WTC11 (cell line): ENCODE data around the gene PTPRN2. TPM values are rescaled to one million over a fixed set of nuclear protein-coding genes. Genes with fewer than 3 reads are reported as not detected.

Experiments
- ATAC-seq: fragments of 200-7000 bp; cut with Tn5 transposase; 2 replicates; pipeline ENCODE4 v1.10.0; 2021; ENCODE audit warnings: mild to moderate bottlenecking, moderate library complexity
- CTCF ChIA-PET: fragments of 300-600 bp; sonication (Branson Sonifier 250); formaldehyde crosslinking; loops from one replicate; lab custom pipeline; 2021; ENCODE audit warnings: antibody characterized with exemption; lab: Charles Lee
- POLR2A ChIA-PET: fragments of 350-600 bp; sonication (Branson Sonifier 250); formaldehyde crosslinking; loops from one replicate; lab custom pipeline; 2021; ENCODE audit warnings: antibody characterized with exemption; lab: Charles Lee
- DNase-seq: peaks from one replicate; pipeline ENCODE4 v3.0.0; 2021; ENCODE audit warnings: low spot score
- H3K27ac Mint-ChIP-seq: 2 replicates; pipeline ENCODE4 v1.8.0; 2021; ENCODE audit warnings: mixed read lengths
- H3K27me3 Mint-ChIP-seq: 2 replicates; pipeline ENCODE4 v1.8.0; 2021; ENCODE audit warnings: low read depth, mild to moderate bottlenecking, moderate library complexity, mixed read lengths
- H3K36me3 Mint-ChIP-seq: 2 replicates; pipeline ENCODE4 v1.8.0; 2021; ENCODE audit warnings: mixed read lengths
- H3K4me1 Mint-ChIP-seq: 2 replicates; pipeline ENCODE4 v1.8.0; 2022; ENCODE audit warnings: mixed read lengths
- H3K4me3 Mint-ChIP-seq: 2 replicates; pipeline ENCODE4 v1.8.0; 2021; ENCODE audit warnings: mild to moderate bottlenecking, moderate library complexity, mixed read lengths
- H3K9me3 Mint-ChIP-seq: 2 replicates; pipeline ENCODE4 v1.8.0; 2021; ENCODE audit warnings: mixed read lengths
- ATF1 ChIP-seq: sonication (generic); formaldehyde crosslinking; IDR thresholded peaks from 2 replicates; pipeline ENCODE4 v1.8.1; 2023; ENCODE audit warnings: mild to moderate bottlenecking, moderate library complexity, missing genetic modification reagents
- CREM ChIP-seq: sonication (generic); formaldehyde crosslinking; IDR thresholded peaks from 2 replicates; pipeline ENCODE4 v1.8.1; 2022; ENCODE audit warnings: mild to moderate bottlenecking, missing genetic modification reagents, moderate library complexity
- FOXP1 ChIP-seq: sonication (generic); formaldehyde crosslinking; IDR thresholded peaks from 2 replicates; pipeline ENCODE4 v1.8.0; 2022; ENCODE audit warnings: missing genetic modification reagents, mild to moderate bottlenecking, moderate library complexity, borderline replicate concordance
- FOXP4 ChIP-seq: sonication (generic); formaldehyde crosslinking; IDR thresholded peaks from 2 replicates; pipeline ENCODE4 v1.8.0; 2022; ENCODE audit warnings: mild to moderate bottlenecking, missing genetic modification reagents
- GABPB1 ChIP-seq: sonication (generic); formaldehyde crosslinking; IDR thresholded peaks from 2 replicates; pipeline ENCODE4 v1.8.1; 2023; ENCODE audit warnings: mild to moderate bottlenecking, missing genetic modification reagents
- JUN ChIP-seq: sonication (generic); formaldehyde crosslinking; IDR thresholded peaks from 2 replicates; pipeline ENCODE4 v1.8.0; 2023; ENCODE audit warnings: mild to moderate bottlenecking, missing genetic modification reagents
- NFE2L1 ChIP-seq: sonication (generic); formaldehyde crosslinking; IDR thresholded peaks from 2 replicates; pipeline ENCODE4 v1.8.1; 2023; ENCODE audit warnings: missing genetic modification reagents
- PRDM15 ChIP-seq: sonication (generic); formaldehyde crosslinking; IDR thresholded peaks from 2 replicates; pipeline ENCODE4 v1.8.0; 2022; ENCODE audit warnings: missing genetic modification reagents
- TEAD1 ChIP-seq: sonication (generic); formaldehyde crosslinking; IDR thresholded peaks from 2 replicates; pipeline ENCODE4 v1.8.0; 2022; ENCODE audit warnings: mild to moderate bottlenecking, missing genetic modification reagents
- TEAD4 ChIP-seq: sonication (generic); formaldehyde crosslinking; IDR thresholded peaks from 2 replicates; pipeline ENCODE4 v1.8.0; 2022; ENCODE audit warnings: mild to moderate bottlenecking, missing genetic modification reagents
- ZBTB21 ChIP-seq: sonication (generic); formaldehyde crosslinking; IDR thresholded peaks from 2 replicates; pipeline ENCODE4 v1.8.1; 2023; ENCODE audit warnings: mild to moderate bottlenecking, missing genetic modification reagents, borderline replicate concordance
- ZBTB43 ChIP-seq: sonication (generic); formaldehyde crosslinking; IDR thresholded peaks from 2 replicates; pipeline ENCODE4 v1.8.1; 2023; ENCODE audit warnings: mild to moderate bottlenecking, missing genetic modification reagents
- ZNF138 ChIP-seq: sonication (generic); formaldehyde crosslinking; conservative IDR thresholded peaks from 2 replicates; pipeline ENCODE4 v1.8.1; 2022; ENCODE audit warnings: mild to moderate bottlenecking, moderate library complexity, missing genetic modification reagents
- ZNF232 ChIP-seq: sonication (generic); formaldehyde crosslinking; IDR thresholded peaks from 2 replicates; pipeline ENCODE4 v1.8.0; 2022; ENCODE audit warnings: mild to moderate bottlenecking, missing genetic modification reagents
- ZNF423 ChIP-seq: fragments of 250-450 bp; sonication (Bioruptor Pico); IDR thresholded peaks from 2 replicates; pipeline ENCODE4 v2.1.2; 2022; ENCODE audit warnings: mild to moderate bottlenecking, moderate library complexity
- total RNA-seq: library from RNA; stranded (reverse); gene quantifications from 3 replicates; pipeline ENCODE4 v1.2.3, GENCODE V29; 2021
- TF ChIP-seq, protein P1 (sequence below): sonication (generic); formaldehyde crosslinking; conservative IDR thresholded peaks from 2 replicates; pipeline ENCODE4 v1.8.1; 2022; ENCODE audit warnings: mild to moderate bottlenecking, missing genetic modification reagents

Gene PTPRN2
- total RNA-seq, 1 experiment from 2014 or later = 4.7 TPM

DNA sequence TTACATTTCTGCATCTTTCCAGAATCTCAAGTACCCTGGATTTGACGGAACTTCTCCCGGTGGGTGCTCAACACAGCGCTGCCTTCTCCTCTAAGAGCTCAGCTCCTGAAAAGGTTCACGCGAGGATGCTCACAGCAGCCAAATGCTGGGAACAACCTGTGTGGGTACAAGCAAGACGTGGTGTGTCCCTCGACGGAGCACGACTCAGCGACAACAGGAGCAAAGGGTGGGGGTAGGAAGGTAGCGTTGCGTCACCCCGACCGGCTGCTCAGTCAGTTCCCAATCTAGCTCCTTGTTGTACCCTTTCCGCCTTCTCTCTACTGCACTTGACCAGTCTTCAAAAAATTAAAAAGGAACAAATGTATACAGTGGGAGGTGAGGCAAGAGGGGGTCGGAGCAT, 117.3 kb downstream of the PTPRN2 start:
- no peaks in the 10 kb centered on the region for H3K36me3 Mint-ChIP-seq
- ChIA-PET POLR2A (interaction anchor here (0.7 kb wide), 1 partner anchor 32 kb away, joined by 4 read pairs; no protein-coding TSS in a partner anchor), CTCF (interaction anchor here (0.7 to 3.1 kb wide), 5 partner anchors 24 to 61 kb away, joined by 3 to 17 read pairs (median 4); no protein-coding TSS in a partner anchor)
- ATAC-seq (peak; percentile 13), DNase-seq (no peak)
- H3K27ac Mint-ChIP-seq = 0 out of 2 replicates have a peak overlapping the region, but pooled peaks have one; percentile 45
- H3K4me1 Mint-ChIP-seq = peaks cover 61% of the 10 kb centered on the region
- H3K4me3 Mint-ChIP-seq = no peak overlapping the region
- H3K9me3 Mint-ChIP-seq = peaks cover 5% of the 10 kb centered on the region
- H3K27me3 Mint-ChIP-seq = no peaks in the 10 kb centered on the region
- TF ChIP-seq GABPB1 = no peak
- peak; percentile 87 for TF ChIP-seq PRDM15 (CRISPR knock-in tag)
- TF ChIP-seq FOXP4 (CRISPR knock-in tag) = no peak
- TF ChIP-seq, protein P1, sequence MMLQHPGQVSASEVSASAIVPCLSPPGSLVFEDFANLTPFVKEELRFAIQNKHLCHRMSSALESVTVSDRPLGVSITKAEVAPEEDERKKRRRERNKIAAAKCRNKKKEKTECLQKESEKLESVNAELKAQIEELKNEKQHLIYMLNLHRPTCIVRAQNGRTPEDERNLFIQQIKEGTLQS = 0 out of 2 replicates have a peak, but pooled peaks have one; percentile 65
- peak; percentile 19; the same call in 1 of the 2 replicates for TF ChIP-seq NFE2L1 (CRISPR knock-in tag)

DNA sequence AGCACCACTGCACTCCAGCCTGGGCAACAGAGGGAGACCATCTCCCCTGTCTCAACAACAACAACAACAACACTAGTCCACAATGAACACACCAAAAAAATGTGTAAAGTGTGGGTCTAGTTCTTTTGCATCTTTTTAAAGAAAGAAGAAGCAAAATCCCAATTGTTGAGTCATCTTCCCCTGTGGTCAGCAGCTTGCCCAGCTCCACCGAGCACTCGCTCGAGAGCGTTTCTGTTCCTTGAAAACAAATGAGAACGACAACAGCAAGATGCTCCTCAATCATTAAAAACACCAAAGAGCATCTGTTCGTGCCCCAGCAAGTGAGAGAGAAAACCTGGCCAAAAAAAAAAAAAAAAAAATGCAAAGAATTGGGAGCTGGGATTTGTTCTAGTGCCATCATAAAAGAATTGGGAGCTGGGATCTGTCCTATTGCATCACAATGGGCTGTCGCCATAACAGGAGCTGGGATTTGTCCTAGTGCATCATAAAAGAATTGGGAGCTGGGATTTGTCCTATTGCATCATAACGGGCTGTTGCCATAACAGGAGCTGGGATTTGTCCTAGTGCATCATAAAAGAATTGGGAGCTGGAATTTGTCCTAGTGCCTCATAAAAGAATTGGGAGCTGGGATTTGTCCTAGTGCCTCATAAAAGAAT, 118.1 kb downstream of the PTPRN2 start:
- H3K9me3 Mint-ChIP-seq = peaks cover 12% of the 10 kb centered on the region
- H3K27ac Mint-ChIP-seq = peak overlapping the region; percentile 83; the same call in 1 of the 2 replicates
- ChIA-PET CTCF (interaction anchor here (0.6 to 3.1 kb wide), 6 partner anchors 25 to 318 kb away, joined by 3 to 17 read pairs (median 4); no protein-coding TSS in a partner anchor), POLR2A (interaction anchor here (0.6 to 0.7 kb wide), 2 partner anchors 33 to 373 kb away, joined by 4 read pairs; no protein-coding TSS in a partner anchor)
- peak; percentile 49; the same call in 1 of the 2 replicates for TF ChIP-seq ZBTB21
- TF ChIP-seq TEAD4 (CRISPR knock-in tag) = no peak
- H3K4me3 Mint-ChIP-seq = no peak overlapping the region
- no peaks in the 10 kb centered on the region for H3K36me3 Mint-ChIP-seq
- DNase-seq (no peak), ATAC-seq (no peak)
- no peaks in the 10 kb centered on the region for H3K27me3 Mint-ChIP-seq
- H3K4me1 Mint-ChIP-seq = peaks cover 61% of the 10 kb centered on the region

DNA sequence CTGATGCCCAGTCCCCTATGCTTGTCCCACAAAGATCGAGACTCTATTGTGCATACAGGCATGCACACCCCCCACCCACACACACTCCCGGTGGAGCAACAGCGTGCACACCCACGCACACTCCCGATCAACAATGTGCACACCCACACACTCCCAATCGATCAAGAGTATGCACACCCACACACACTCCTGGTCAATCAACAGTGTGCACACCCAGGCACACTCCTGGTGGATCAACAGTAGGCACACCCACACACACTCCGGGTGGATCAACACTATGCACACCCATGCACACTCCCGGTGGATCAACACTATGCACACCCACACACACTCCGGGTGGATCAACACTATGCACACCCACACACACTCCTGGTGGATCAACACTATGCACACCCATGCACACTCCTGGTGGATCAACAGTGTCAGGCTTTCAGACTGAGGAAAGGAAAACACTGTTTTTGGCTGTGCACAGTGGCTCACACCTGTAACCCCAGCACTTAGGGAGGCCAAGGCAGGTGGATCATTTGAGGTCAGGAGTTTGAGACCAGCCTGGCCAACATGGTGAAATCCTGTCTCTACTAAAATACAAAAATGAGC, 118.8 kb downstream of the PTPRN2 start:
- ChIA-PET POLR2A (interaction anchor here (0.8 kb wide), 1 partner anchor 18 kb away, joined by 3 read pairs; no protein-coding TSS in a partner anchor), CTCF (interaction anchor here (0.5 to 3.1 kb wide), 7 partner anchors 11 to 725 kb away, joined by 3 to 17 read pairs (median 5); no protein-coding TSS in a partner anchor)
- H3K27ac Mint-ChIP-seq = peak overlapping the region; percentile 83
- DNase-seq = no peak
- ATAC-seq = no peak
- H3K4me1 Mint-ChIP-seq = peaks cover 56% of the 10 kb centered on the region
- H3K27me3 Mint-ChIP-seq = no peaks in the 10 kb centered on the region
- no peaks in the 10 kb centered on the region for H3K36me3 Mint-ChIP-seq
- no peak overlapping the region for H3K4me3 Mint-ChIP-seq
- H3K9me3 Mint-ChIP-seq = peaks cover 15% of the 10 kb centered on the region
- TF ChIP-seq TEAD1 (CRISPR knock-in tag) (no peak), ZNF423 (CRISPR knock-in tag) (no peak), JUN (CRISPR knock-in tag) (no peak), ATF1 (CRISPR knock-in tag) (no peak), ZNF232 (CRISPR knock-in tag) (no peak), CREM (no peak), ZNF138 (CRISPR knock-in tag) (0 out of 2 replicates have a peak, but pooled peaks have one; percentile 29), ZBTB43 (CRISPR knock-in tag) (peak; percentile 80; the same call in 1 of the 2 replicates), FOXP1 (no peak), FOXP4 (CRISPR knock-in tag) (no peak)
